HG03045 (cell line): Measurements from ENCODE around the gene BCL6.
"Not testable (repeated sequence)": the region's sequence is repeated elsewhere in the genome, so short reads cannot be mapped to it uniquely, and the experiment has no call there.

Source experiments
- ATAC-seq: cut with Tn5 transposase; IDR thresholded peaks from one replicate; pipeline ENCODE4 v1.9.1; 2021; ENCODE audit warnings: mild to moderate bottlenecking, moderate library complexity; ENCODE audit not compliant: unreplicated experiment

The BCL6 gene

GRCh38 chr3:187684444-187684843 is 60.8 kb downstream of the BCL6 start:
- no peak for ATAC-seq

DNA sequence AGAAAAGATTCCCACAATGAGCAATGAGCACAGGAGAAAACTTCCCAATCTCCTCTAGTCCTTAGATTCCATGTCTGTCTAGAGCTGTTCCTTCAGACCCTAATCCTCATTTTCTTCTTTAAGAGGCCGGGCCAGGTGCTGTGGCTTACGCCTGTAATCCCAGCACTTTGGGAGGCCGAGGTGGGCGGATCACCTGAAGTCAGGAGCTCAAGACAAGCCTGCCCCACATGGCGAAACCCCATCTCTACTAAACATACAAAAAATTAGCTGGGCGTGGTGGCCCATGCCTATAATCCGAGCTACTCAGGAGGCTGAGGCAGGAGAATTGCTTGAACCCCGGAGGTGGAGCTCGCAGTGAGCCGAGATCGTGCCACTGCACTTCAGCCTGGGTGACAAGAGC is 63.5 kb downstream of the BCL6 start:
- not testable (repeated sequence) for ATAC-seq

DNA sequence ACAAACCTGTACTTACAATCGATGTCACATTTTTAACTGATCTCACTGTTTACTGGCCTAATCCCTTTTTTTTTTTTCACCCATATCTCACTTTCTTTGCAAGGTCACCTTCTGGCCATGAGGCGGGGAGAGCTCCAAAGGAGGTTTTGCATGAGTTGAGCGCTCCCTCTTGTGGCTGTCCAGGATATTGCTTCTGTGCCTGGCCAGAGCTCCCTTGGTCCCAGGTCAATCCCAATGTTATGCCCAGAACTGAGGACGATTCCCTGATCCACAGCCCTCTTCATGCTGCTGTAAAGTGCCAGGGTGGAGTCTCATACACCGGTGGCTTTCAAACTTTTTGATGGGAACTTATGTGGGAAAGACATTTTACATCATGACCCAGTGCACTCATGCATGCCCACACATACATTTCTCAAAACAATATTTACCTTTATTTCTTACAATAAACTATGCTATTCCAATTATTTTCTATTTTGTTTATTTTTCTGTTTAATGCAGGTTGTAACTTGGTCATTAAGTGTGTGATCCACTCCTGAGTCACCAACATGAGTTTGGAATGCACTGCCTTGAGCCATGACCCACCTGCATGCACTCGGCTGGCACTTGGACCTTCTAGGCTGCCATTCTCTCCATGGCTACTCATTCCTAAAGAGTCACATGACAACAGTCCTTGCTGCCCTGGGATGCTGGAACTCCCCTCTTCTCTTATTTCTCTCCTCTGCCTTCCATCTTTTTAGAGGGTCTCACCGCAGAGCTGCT is 65.5 kb downstream of the BCL6 start:
- peak; percentile 83 for ATAC-seq

DNA sequence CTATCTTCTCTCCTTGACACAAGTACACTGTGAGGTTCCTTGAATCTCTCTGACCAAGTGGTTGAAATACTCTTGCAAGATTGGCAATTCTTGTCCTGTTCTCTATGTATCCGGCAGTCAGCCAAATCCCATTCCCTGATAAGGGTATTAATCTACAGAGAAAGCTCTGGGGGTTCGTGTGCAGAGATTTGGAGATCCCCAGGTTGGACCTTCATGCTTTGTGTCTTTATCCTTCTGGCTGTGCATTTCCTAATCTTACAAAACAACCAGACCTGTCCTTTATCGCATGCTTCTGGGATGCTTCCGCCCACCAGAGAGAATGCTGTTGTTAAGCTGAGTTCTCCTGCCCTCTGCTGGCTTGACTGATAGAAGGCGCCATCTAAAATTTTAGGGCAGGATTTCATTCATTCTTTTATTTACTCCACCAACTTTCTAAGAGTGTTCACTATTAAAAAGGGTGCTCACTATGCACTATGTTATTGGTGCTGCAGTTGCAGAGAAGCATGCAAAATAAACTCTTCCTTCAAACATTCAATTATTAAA is 66.5 kb downstream of the BCL6 start:
- ATAC-seq: no peak

- no peak for ATAC-seq
Measured at GRCh38 chr3:187677604-187678003, 67.7 kb downstream of the BCL6 start.

DNA sequence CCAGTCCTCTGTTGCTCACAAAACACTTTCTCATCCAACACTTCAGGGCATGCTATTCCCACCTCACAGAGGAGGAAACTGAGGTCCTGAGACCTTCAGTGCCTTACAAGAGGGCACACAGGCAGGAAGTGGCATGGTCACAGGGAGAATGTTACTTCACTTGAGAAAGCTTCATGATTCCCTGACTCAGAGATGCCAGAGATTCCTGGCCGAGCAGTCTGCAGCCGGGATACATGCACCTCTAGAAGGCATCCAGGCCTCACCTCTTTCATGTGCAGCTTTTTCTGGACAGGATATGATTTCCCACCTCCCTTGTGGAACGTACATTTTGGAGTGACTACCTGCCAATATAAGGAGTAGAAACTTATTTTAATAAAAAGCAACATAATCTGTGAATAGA is 72.3 kb downstream of the BCL6 start:
- no peak for ATAC-seq
